Activated CD8-positive, alpha-beta memory T cell treated with anti-CD3 and anti-CD28 coated beads, Interleukin-2, amount 50 U/mL, for 1 hour (primary cell): Measurements from ENCODE around the gene MAP2K4.
A peak's percentile ranks its signal among the peaks of the same experiment; 100 is the strongest.
"Not testable (repeated sequence)": the region's sequence is repeated elsewhere in the genome, so short reads cannot be mapped to it uniquely, and the experiment has no call there.

ENCODE experiments used
- DNase-seq: peaks from one replicate; pipeline ENCODE4 v3.0.0-alpha.2; 2020; ENCODE audit errors: extremely low read depth

Gene MAP2K4

DNA sequence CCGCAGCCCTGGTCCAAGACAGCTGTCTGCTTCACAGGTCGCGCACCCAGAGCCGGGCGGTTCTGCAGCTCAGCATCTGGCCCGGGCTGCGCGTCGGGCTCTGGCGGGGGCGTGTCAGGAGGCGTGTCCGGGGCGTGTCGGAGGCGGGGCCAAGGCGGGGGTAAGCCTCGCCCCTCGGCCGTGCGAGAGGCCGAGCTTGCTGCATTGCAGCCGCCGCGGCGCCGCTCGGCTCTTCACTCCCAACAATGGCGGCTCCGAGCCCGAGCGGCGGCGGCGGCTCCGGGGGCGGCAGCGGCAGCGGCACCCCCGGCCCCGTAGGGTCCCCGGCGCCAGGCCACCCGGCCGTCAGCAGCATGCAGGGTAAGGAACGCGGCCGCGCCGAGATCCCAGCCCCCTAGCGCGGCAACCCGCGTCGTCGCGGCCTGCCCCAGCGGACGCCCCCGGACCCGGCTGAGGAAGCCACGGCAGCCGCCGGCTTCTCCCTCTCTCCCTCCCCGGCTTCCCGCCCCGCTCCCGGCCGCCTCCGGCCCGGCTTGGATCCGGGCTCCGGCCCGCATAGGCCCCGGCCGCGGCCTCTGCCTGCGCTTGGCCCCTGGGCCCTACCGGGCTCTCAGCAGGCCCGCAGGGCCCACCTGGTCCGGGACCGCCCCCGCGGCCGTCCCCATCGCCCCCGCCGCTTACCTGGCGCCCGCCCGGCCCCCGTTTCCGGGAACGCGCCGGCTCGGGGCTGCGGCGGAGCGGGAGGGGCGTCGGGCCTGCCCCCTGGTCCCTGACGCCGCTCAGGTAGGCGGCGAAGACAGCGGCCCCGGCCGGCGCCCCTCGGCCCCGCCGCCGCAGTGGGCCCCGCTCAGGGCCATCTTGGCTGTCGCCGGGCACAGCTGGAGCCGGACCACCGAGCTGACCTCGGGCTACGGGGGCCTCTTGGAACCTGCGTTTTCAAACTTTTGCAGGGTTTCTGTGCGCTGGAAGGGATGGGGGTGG is at the start of gene MAP2K4:
Gene MAP2K4, plus strand, starts transcription at position 236 of the 981 bp plus-strand sequence. Its CDS starts 10 bp downstream, at position 246.
- DNase-seq, result peak; percentile 66

GRCh38 chr17:11972741-11973140 is 47.9 kb upstream of the MAP2K4 start:
- DNase-seq, result not testable (repeated sequence)

DNA sequence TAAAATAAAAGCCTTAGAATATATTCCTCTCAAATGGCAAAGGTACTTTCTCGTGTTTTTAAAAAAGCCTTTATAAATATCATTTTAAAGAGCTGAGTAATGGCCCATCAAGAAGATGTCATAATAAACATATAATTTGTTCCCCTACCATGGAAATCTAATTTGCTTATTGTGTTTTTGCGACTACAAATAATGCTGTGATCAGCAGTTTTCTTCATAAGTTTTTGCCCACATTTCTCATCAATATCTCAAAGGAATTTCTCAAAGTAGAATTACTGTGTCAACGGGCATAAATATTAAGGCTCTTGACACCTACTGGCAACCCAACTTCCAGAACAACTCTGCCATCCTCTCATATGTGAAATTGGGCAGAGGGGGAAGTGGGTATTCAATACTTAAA is 40.9 kb upstream of the MAP2K4 start:
- no peak for DNase-seq

- DNase-seq, result no peak
Observed at GRCh38 chr17:11980813-11981212, 39.9 kb upstream of the MAP2K4 start.

DNA sequence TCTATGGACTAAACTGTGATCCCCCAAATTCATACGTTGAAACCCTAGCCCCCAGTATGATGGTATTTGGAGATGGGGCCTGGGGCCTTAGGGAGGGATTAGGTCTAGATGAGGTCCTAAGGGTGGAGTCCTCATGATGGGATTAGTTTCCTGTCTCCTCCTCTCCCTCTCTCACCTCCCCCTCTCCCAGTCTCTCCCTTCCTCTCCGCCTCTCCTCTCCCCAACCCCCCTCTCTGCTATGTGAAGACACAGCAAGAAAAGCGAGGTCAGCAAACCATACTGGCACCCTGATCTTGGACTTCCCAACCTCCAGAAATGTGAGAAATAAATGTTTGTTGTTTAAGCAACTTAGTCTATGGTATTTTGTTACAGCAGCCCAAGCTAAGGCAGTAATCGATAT is 38.8 kb upstream of the MAP2K4 start:
- DNase-seq, result no peak

- no peak for DNase-seq
Observed at GRCh38 chr17:11986179-11986941, 34.3 kb upstream of the MAP2K4 start.

DNA sequence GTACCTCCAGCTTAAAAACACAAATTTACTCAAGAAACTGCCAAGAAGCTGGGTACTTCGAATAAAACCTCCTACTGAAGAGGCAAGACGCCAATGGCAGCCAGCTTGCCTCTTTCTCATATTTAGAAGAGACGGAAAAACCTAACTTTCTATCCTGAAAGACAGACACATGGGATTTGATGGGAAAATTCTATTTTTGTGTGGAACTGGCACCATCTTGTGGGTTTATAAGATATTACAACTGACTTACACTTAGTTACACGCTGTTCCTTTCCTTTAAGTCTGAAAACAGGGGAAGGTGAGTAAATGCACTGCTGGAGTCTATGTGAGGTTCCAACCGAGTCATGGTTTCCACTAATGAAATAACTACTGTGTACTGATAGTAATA is 33.7 kb upstream of the MAP2K4 start:
- DNase-seq, result no peak

DNA sequence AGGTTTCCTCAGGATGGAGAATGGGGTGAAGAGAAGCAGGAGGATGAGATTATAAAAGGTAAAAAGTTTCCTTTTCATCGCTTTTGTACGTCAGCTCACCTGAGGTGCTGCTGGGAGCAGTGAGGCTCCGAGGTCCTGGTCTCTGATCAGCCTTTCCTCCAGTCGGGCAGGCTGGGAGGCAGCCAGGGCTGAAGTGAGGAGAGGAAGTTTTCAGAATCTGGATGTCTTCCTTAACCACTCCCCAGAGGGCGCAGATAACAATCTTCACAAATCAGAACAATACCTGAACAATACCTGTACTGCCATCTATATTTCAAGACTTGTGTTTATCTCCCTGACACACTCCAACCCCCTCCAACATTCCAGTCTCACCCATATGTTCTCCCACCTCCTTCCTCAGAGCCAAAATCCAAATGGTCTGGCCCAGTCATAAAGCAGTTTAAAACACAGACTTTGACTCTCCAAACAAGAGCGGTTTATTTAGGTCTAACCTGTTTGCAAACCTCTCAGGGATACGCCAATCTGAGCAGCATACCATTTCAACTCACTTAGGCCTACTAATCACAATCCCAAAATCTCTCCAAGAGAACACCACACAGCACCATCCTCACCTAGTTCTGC is 30.2 kb upstream of the MAP2K4 start:
- DNase-seq, result no peak

- DNase-seq, result no peak
Observed at GRCh38 chr17:11991461-11991860, 29.2 kb upstream of the MAP2K4 start.

GRCh38 chr17:11996722-11997146 is 23.9 kb upstream of the MAP2K4 start:
- no peak for DNase-seq

DNA sequence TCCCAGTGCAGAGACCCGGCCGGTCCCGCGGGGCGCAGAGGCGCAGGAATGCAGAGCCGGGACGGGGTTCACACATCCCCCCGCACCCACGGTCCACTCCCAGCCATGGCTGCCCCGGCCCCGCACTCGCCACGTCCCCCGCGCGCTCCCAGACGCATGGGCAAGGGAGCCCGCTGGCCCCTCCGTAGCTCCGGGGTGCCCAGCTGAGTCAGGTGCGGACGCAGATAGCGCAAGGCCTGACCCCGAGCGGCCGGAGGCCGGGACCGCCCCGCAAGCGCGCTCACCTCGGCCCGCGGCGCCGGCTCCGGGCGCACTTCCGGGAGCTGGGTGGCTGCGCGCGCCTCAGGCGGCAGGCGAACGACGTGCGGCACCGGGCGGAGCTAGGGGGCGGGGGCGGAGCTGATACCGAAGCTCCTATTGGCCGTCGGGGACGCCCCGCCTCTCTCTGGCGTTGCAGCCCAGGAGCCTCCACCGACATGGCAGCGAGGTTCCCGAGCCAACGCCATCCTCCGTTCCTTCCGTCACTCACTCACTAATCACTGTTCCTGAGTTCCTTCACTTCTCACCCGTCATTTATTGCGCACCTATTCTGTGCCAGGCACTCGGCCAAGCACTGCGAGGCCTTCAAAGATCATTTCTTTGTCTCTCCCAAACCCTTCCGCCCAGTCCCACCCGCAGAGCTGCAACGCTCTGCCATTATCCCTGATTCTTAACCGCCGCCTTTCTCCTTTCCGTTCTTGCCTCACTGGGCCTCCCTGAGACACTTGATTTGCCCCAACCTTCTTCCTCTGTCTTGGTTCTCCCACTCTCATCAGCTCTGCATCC is 23.3 kb upstream of the MAP2K4 start, which contains the start of gene ZNF18:
Gene ZNF18, minus strand, starts transcription at position 329 of the 825 bp plus-strand sequence. CDS start 4,646 bp downstream, outside the sequence.
- peak; percentile 83 for DNase-seq

DNA sequence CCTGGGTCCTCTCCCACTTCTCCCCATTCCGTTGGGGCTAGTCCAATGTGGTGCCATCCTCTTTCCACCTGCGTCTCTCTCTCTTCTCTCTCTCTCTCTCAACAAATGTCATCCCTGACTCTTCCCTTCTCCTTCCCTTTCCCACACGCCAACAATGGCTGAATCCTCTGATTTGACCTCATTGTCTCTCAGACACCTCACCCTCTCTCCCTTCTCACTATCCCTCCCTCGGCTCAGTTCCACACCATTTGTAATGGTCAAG is 22.8 kb upstream of the MAP2K4 start:
- no peak for DNase-seq

DNA sequence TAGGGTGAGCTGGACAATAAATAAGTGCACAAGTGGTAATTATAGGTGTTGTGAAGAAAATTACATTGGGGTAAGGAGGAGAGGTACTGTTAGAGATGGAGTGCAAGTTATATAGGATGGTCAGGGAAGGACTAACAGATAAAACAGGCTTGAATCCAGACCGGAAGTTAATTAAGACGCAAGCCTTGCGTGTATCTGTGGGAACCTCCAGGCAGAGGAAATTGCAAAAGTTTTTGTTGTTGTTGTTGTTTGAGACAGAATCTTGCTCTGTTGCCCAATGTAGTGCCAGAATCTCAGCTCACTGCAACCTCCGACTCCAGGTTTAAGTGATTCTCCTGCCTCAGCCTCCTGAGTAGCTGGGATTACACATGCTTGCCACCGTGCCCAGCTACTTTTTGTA is 21.0 kb upstream of the MAP2K4 start:
- no peak for DNase-seq

DNA sequence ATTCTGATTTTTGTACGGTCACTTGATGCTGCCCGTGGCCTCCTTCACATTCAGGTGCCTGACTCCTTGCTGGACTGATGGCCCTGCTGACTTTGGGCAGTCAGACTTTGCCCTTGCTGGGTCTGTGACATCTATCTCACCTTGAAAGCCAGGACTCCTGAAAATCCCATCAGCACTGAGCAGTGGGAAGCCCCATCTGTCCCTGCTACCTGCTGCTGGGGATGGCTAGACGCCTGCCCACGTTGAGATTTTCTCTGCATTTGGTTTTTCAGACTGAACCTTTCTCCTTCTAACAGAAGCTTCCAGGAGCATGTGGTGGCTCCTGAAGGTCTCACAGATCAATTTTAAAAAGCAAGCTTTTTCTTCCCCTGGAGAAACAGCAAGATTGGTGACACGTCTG is 13.2 kb upstream of the MAP2K4 start:
- no peak for DNase-seq

GRCh38 chr17:12021623-12022140 is 1.0 kb downstream of the MAP2K4 start:
- DNase-seq, result no peak

DNA sequence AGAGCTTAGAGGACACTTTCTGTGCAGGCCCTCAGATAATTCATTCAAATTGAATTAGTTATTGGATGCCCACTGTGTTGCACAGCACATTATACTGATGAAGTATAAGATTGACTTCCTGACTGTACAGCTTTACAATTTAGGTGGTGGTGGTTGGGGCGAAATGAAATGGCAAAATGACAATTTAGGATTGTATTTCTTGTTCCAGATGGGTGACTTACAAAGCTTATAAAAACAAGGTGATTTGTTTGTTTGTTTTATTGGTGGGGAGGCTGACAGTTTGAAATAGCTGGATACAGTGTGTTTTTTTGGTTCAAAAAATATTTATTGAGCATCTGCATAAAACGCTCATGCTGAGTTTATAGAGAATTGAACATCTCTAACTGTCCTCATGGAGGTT is 1.6 kb downstream of the MAP2K4 start:
- no peak for DNase-seq

DNA sequence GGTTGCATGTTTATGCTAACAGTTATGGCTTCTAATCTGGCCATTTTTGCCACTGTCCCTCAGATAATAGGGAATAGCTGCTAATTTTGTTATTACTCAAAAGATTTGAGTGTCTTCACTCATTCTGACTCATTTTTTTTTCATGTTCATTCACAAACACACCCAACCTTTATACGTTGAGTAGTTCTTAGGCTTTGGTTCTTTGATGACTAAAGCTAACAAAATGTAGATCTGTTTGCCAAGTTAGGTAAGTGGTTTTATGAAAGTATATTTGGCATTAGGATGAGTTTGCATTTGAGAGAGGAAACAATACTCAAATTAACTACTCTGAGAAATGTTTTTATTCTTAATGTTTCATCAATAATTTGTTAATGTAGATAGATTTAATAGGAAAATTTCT is 3.6 kb downstream of the MAP2K4 start:
- DNase-seq, result no peak

GRCh38 chr17:12027658-12028057 is 7.0 kb downstream of the MAP2K4 start:
- no peak for DNase-seq

DNA sequence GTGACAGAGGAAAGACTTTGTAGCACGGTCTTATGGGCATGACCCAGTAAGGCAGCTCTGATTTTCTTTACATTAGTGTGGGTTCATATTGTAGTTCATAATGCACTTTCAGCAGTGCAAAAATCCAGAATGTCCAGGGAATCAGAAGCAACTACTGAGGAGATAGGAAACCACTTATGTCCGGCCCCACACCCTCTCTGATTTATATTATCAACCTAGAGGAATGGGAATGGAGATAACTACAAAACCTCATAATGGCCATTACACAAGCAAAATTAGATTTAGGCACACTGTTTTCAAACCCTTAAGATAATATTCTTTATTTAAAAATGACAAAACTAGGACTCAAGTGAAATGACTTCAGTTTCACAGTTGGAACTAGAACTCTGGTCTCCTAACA is 7.9 kb downstream of the MAP2K4 start:
- no peak for DNase-seq

- DNase-seq, result no peak
Observed at GRCh38 chr17:12034538-12034937, 13.9 kb downstream of the MAP2K4 start.

DNA sequence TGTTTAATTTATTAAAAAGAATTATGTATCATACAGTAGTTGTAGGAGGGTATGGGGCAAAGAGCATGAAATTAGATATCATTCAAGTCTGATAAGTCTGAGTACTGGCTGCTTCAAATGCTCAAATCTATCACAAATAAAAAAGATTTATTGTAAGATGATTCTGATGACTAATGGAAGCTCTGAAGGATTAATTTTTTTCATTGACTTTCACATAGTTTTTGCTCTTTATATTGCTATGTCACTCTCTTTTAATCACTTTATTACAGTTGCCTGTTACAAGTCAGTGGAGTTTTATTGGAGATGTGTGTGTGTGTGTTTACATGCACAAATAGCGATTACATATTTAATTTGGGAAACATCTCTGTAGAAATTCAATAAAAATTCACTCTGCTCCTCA is 15.0 kb downstream of the MAP2K4 start:
- DNase-seq, result no peak
